ENCODE measurements around the gene USP43.

Gene USP43

DNA sequence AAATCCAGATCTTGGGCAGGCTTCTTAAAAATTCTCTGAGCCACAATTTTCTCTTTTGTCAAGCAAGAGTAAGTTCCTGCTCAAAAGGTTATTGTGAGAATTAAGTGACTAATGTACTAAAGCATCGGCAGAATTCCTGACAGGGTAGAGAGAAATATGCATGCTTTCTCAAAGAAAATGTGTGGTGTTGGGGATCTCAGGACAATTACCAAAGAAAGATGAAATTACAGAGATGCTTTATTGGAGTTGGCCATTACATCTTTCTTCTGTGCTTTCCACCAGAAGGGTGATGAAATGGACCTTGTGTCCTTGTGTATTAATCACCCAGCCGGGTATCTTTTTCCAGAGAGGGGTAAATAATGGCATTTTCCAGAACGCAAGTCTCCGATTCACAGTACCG is 1.7 kb upstream of the USP43 start:
- DNase-seq (ENCODE audit: extremely low read depth, low read depth), result no peak
- TF ChIP-seq, protein P1, sequence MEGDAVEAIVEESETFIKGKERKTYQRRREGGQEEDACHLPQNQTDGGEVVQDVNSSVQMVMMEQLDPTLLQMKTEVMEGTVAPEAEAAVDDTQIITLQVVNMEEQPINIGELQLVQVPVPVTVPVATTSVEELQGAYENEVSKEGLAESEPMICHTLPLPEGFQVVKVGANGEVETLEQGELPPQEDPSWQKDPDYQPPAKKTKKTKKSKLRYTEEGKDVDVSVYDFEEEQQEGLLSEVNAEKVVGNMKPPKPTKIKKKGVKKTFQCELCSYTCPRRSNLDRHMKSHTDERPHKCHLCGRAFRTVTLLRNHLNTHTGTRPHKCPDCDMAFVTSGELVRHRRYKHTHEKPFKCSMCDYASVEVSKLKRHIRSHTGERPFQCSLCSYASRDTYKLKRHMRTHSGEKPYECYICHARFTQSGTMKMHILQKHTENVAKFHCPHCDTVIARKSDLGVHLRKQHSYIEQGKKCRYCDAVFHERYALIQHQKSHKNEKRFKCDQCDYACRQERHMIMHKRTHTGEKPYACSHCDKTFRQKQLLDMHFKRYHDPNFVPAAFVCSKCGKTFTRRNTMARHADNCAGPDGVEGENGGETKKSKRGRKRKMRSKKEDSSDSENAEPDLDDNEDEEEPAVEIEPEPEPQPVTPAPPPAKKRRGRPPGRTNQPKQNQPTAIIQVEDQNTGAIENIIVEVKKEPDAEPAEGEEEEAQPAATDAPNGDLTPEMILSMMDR (IDR thresholded peaks at IDR 0.05; ENCODE audit: low read depth, low read length, missing control alignments), result no peak
- no peak overlapping the region for H3K4me3 ChIP-seq (replicated peaks; ENCODE audit: low read depth, low read length)

DNA sequence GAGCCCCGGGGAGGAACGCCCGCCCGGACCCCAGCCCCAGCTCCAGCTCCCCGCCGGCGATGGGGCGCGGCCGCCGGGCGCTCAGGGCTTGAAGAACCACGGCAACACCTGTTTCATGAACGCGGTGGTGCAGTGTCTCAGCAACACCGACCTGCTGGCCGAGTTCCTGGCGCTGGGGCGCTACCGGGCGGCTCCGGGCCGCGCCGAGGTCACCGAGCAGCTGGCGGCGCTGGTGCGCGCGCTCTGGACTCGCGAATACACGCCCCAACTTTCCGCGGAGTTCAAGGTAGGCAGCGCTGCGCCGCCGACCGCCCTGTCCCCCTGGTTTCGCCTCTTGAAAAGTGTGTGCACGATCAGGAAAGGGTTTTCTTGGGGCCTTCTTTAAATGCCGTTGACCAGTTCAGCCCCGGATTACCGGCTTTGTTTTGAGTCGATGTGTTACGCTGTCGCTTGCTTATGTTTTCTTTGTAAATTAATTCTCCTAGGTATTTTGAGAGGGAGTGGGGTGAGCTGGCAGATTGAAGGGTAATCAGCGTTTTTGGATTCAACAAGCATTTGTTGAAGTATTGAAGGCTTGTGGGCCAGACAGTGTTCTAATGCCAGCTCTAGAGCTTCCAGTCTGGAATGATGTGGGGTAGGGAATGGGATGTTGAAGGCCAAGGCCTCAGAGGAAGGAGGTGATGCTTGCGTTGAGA is 681 bp downstream of the USP43 start:
- peak overlapping the region; percentile 65 for H3K4me3 ChIP-seq (replicated peaks; ENCODE audit: low read depth, low read length)
- TF ChIP-seq, protein P1 (IDR thresholded peaks at IDR 0.05; ENCODE audit: low read depth, low read length, missing control alignments), result no peak
- no peak for DNase-seq (ENCODE audit: extremely low read depth, low read depth)

DNA sequence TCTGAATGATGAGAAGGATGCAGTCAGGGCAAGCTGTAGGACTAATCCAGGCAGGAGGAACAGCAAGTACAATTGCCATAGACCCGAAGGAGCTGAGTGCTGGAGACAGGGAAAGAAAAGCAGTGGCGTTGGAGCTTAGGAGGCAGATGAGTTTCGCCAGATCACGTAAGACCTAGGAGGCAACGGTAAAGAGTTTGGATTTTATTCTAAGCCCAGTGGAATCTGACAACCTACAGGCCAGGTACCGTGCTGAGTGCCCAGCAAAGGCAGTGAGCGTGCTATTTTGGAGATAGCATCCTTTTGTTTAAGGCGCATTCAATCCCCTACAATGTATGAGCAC is 1.2 kb downstream of the USP43 start:
- DNase-seq (ENCODE audit: extremely low read depth, low read depth), result no peak
- TF ChIP-seq, protein P1 (IDR thresholded peaks at IDR 0.05; ENCODE audit: low read depth, low read length, missing control alignments), result no peak
- peak overlapping the region; percentile 65 for H3K4me3 ChIP-seq (replicated peaks; ENCODE audit: low read depth, low read length)

DNA sequence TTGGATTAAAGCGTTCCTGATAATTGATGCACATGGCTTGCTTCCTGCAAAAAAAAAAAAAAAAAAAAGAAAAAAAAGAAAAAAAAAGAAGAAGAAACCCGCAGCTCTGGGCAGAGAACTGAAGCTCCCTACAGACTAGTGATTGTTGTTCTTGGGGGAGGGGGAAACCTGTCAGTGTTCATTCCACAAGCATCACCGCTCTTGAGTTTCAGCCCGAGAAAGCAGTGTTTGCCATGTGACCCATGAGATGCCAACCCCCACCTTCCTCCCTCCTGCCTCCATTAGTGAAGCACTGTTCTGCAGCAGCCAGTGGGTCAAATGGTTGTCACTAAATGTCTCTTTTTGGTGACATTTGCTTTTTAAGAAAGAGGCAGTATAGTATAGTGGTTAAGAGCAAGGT is 1.7 kb downstream of the USP43 start:
- no peak for DNase-seq (ENCODE audit: extremely low read depth, low read depth)
- TF ChIP-seq, protein P1 (IDR thresholded peaks at IDR 0.05; ENCODE audit: low read depth, low read length, missing control alignments), result no peak
- no peak overlapping the region for H3K4me3 ChIP-seq (replicated peaks; ENCODE audit: low read depth, low read length)

DNA sequence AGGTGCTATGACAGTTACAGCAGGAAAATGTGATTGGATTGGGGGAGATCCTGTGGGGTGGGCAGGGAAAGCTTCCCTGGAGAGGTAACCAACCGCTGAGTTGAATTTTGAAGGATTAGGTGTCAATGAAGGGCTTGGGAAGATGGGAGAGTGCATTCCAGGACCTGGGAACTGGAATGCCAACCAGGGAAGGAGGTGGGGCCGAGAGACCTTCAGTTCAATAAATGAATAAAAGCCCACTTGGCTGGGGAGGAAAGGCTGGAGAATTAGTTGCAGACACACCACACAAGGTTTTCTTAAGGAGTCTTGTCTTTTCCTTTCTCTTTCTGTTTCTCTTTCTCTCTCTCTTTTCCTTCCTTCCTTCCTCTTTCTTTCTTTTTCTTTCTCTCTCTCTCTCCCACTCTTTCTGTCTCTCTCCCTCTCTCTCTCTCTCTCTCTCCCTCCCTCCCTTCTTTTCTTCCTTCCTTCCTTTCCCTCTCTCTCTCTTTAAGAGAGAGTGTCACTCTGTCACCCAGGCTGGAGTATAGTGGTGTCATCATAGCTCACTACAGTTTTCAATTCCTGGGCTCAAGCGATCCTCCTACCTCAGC is 3.3 kb downstream of the USP43 start:
- TF ChIP-seq, protein P1 (IDR thresholded peaks at IDR 0.05; ENCODE audit: low read depth, low read length, missing control alignments), result no peak
- no peak for DNase-seq (ENCODE audit: extremely low read depth, low read depth)
- H3K4me3 ChIP-seq (replicated peaks; ENCODE audit: low read depth, low read length), result no peak overlapping the region

DNA sequence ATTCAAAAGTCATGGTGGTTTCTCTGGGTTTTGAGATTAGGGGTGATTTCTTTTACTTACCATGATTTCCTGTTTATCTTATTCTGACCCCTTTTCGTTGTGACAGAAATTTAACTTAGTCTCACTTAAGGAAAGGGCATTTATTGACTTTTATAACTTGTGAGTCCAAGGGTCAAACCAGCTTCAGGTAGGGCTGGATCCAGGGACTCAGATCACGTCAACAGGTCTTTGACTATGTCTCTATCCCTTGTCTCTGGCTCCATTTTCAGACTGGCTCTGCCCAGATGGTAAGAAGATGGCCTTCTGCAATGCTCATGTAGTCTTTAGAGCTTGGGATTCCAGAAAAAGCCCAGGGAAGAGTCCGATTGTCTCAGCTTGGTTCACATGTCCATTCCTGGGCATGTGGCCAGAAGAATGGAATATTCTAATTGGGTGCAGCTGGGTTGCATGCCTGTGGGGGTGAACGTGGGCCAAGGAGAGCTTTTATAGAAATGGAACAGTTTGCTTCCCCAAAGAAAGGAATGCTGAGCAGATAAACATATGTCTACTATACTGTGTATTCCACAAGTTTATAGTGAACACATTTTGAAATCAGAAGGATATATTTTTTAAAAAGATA is 13.4 kb downstream of the USP43 start:
- DNase-seq (ENCODE audit: extremely low read depth, low read depth), result peak; percentile 98
- H3K4me3 ChIP-seq (replicated peaks; ENCODE audit: low read depth, low read length), result no peak overlapping the region
- TF ChIP-seq, protein P1 (IDR thresholded peaks at IDR 0.05; ENCODE audit: low read depth, low read length, missing control alignments), result no peak

Measured in HFF-Myc (cell line).